ENCODE measurements around the gene STARD13.

- no peak for TF ChIP-seq CTCF (IDR thresholded peaks at IDR 0.05)
- no peak for TF ChIP-seq EZH2phosphoT487 (IDR thresholded peaks at IDR 0.05)
- TF ChIP-seq EZH2 (IDR thresholded peaks at IDR 0.05): no peak
Observed at GRCh38 chr13:33290421-33290965, 4.9 kb upstream of the STARD13 start.
